Omental fat pad (tissue), 4 donors: ENCODE results near the gene KHSRP. TPM values are rescaled to one million over a fixed set of nuclear protein-coding genes. Genes with fewer than 3 reads are reported as not detected.

Source experiments
- ATAC-seq: fragments of 150-250 bp; one replicate; pipeline ENCODE4 v1.9.1; 2016; ENCODE audit warnings: mild to moderate bottlenecking, moderate library complexity; ENCODE audit not compliant: low FRiP score
- DNase-seq: peaks from one replicate; pipeline ENCODE4 v3.0.0-alpha.2; 2019; ENCODE audit warnings: low spot score
- CTCF ChIP-seq, 3 donors: fragments of 450-650 bp; IDR thresholded peaks; one replicate each; pipeline ENCODE4 v1.5.1; 2016 to 2017; ENCODE audit warnings: antibody characterized with exemption in 3 of 3, mild to moderate bottlenecking in 3 of 3, moderate library complexity in 2 of 3
- total RNA-seq, 4 donors: library from RNA; depleted of rRNA; stranded (reverse); fragments of >200 nt; gene quantifications; one replicate each; pipeline ENCODE4 v1.1.0, GENCODE V29; 2016

The KHSRP gene
- total RNA-seq, 4 donors from 2014 or later, result 67.4 to 125 (median 78.3) TPM

DNA sequence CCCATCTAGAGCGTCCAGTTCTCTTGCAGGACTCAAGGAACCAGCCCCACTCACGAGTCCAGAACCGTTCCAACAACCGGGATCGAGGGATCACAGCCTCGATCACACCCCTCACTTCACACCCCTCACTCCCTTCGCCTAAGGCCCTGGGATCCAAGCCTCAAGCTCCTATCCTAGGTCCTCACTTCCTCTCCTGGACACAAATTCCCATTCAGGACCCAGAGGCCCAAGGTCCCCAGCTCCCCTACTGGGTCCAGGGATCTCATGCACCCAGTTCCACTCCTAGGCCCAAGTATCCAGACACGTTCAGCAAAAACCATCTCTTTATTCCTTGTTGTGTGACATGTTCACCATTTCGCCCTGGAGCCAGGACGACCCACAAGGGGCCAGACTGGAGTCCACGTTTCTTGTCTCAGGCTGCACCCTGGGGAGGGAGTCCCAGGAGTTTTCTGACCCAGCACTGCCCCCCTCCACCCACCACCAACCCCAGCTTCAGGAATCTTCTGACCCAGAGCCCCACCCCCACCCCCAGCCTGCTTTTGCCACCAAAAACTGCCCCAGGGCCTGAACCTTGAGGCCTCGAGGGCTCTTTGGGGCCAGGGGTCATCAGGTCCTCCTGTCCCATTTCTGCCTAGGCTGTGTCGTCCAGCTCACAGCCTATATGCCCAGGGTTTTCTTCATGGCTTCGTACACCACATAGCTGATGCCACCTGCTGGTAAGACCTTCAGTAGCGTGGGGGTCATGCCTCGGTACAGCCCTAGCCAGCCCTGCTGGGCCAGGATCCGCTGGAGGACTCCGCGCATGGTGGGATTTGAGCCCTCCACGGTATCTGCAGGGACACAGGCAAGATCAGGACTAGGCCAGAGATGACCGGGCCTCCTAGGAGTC lies 1.4 kb upstream of the KHSRP start:
- no peak for DNase-seq
- no peak for TF ChIP-seq CTCF (IDR thresholded peaks at IDR 0.05)

DNA sequence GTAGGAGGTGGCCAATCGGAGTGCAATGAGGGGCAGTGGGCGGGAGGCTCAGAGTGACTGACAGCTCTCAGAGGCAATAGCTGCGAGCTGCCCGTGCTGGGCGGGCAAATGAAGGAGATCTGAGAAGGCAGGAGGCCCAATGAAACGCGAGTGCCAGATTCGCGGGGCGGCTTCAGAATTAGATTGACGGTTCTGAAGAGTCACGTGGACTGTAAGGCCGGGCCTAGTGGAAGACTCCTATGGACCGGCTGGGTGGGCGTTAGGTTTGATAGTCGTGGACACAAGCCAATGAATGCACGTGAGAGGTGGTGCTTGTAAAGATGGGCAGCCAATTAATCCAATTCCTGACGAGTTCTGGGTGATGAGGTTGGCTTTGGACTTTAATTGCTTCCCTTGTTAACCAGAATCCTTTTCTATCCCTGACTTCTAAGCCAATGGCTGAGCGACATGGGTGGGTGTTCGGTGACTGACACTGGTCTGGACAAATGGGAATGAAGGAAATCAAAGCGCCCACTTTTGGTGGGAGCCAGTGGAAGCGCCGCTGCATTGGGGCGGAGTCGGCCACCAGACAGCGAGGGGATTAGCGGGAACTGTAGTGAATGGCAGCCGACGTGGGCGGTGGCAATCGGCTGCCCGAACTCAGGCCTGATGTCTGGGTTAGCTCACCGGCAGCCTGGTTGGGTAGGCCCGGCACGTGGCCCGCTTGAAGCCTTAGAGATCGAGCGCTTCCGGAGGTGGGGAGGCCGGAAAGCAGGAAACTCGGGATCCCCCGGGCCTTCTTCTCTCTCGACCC lies 524 bp upstream of the KHSRP start:
- ATAC-seq (peak; percentile 96), DNase-seq (peak; percentile 99)
- no peak for TF ChIP-seq CTCF (IDR thresholded peaks at IDR 0.05)

More for the DNA sequence above, 1.4 kb upstream of the KHSRP start:
- ATAC-seq, result no peak

DNA sequence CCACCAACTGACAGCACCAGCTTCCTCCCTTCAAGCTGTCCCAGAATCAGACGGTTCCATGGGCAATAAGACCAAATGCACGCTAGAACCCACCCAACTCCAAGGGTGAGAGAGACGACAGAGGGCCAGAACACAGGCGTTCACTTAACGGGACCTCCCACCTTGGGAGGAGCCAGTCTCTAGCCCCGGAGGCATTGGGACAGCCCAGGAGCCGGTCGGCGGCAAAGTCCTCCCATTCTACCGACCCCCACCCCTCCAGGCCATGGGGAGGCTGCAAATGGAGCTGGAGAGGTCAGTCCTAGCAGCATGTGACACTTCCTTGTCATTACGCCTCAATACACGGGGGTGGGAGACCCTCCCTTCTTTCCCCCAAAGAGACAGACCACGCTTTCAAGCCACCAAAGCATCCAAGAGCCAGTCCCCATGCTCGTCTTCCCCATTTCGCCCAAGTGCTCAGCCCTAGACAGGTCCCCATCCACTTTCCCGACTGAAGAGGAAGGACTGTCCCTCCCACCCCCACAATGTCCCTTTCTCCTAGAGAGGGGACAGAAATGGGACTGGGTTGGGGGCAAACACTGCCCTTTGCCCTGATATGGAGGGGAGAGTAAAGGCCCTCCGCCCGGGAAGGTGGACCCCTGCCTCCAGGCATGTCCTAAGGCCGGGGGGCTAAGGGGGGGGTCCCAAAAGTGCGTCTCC lies 964 bp downstream of the KHSRP start:
- DNase-seq (no peak), ATAC-seq (no peak)
- TF ChIP-seq CTCF (IDR thresholded peaks at IDR 0.05), result no peak

DNA sequence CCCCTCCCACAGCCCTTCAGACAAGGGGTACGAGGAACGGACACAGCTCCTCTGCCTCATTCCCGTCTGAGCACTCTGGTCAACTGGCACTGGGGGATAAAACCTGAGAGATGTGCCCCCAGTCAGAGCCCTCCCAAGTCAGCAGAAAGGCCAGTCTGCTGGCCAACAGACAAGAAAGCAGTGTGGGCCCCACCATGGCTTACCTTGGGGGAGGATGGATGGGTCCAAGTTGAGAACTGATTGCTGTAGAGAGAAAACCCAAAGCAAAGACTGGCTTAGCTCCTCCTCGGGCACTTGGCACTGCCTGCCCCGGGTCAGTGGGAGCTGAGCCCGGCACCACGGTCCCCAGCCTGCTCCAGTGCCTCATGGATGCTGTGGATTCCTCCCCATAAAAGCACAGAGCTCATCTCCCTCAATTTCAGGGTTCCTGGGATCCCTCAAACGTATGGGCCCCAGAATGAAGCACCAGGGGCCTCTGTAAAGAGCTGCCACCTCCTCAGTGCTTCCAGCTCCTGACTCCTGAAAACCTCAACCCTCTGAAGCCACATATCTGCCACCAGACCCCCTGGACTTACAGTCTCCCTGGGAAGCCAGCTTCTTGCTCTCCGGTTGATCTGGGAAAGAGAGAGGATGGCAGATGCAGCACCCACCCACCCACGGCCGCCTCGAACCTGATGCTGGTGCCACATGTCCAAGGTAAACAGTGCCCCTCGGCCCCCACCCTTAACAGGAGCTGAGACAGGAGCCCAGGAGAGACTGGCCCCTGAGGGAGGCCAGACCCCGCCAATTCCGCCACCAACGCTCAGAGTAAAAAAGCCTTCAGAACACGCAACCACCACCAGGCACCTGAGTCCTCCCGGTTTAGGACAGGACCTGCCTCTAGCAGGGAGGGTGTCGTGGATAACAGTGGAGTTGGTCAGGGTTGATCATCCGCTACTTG lies 3.3 kb downstream of the KHSRP start:
- no peak for TF ChIP-seq CTCF (IDR thresholded peaks at IDR 0.05)
- DNase-seq, result no peak
- ATAC-seq, result no peak

DNA sequence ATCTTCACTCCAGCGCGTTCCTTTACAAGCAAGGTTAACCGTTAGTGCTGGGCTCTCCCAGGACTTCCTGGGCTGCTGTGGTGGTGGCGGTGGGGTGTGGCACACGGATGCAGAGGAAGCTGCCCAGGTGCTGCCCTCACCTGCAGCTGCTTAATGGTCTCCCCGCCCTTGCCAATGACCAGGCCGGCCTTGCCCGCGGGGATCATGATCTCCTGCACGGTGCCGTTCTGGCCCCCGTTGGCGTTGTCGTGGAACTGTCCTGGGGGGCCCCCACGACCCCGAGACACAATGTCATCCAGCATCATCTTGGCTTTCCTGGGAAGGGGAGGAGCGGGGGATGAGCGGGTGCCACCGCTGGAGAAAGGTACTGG lies 6.1 kb downstream of the KHSRP start:
- TF ChIP-seq CTCF (IDR thresholded peaks at IDR 0.05), result no peak
- ATAC-seq, result no peak
- DNase-seq, result no peak
